Astrocyte (in vitro differentiated cells and primary cell): Measurements from ENCODE around the gene LMX1B.

Source experiments
- CTCF ChIP-seq: IDR thresholded peaks from 2 replicates; pipeline ENCODE4 v1.5.1; 2011; ENCODE audit warnings: low read depth, mild to moderate bottlenecking, inconsistent platforms, low read length, moderate library complexity; ENCODE audit not compliant: insufficient read depth
- EZH2 ChIP-seq: IDR thresholded peaks from 2 replicates; pipeline ENCODE4 v1.6.1; 2012; ENCODE audit warnings: mild to moderate bottlenecking, low read length, inconsistent platforms; ENCODE audit not compliant: insufficient read depth

- no peak for TF ChIP-seq CTCF
- no peak for TF ChIP-seq EZH2
Observed at GRCh38 chr9:126641118-126641851, 27.6 kb downstream of the LMX1B start.
